Esophagus muscularis mucosa (tissue), 4 donors: Measurements from ENCODE around the gene ZMYND12. TPM values are rescaled to one million over a fixed set of nuclear protein-coding genes. Genes with fewer than 3 reads are reported as not detected.
"Not testable (repeated sequence)": the region's sequence is repeated elsewhere in the genome, so short reads cannot be mapped to it uniquely, and the experiment has no call there.

ENCODE experiments used
- DNase-seq: peaks from one replicate; pipeline ENCODE4 v3.0.0-alpha.2; 2017; ENCODE audit errors: extremely low spot score
- H3K27ac ChIP-seq, 4 donors: fragments of 200-600 bp; sonication (generic); replicated peaks in 1 of 4; 1 replicate in 3 of 4; 2 replicates in 1 of 4; pipeline ENCODE4 v1.5.1; 2016 to 2019; ENCODE audit warnings: mild to moderate bottlenecking in 1 of 4
- H3K27me3 ChIP-seq, 4 donors: fragments of 200-600 bp; sonication (generic); one replicate each; pipeline versions ENCODE4 v1.5.1 to v1.6.0; 2016 to 2019
- H3K36me3 ChIP-seq, 4 donors: fragments of 200-600 bp; sonication (generic); one replicate each; pipeline ENCODE4 v1.5.1; 2016 to 2019
- H3K4me1 ChIP-seq, 4 donors: fragments of 200-600 bp; sonication (generic); one replicate each; pipeline ENCODE4 v1.5.1; 2016 to 2019
- H3K4me3 ChIP-seq, 4 donors: fragments of 200-600 bp; sonication (generic); 1 replicate in 2 of 4; 2 replicates in 2 of 4; pipeline ENCODE4 v1.5.1; 2016 to 2019; ENCODE audit warnings: mild to moderate bottlenecking in 4 of 4, moderate library complexity in 1 of 4
- H3K9me3 ChIP-seq, 4 donors: fragments of 200-600 bp; sonication (generic); 1 replicate in 3 of 4; 2 replicates in 1 of 4; pipeline ENCODE4 v1.5.1; 2016 to 2019
- EP300 ChIP-seq: sonication (generic); formaldehyde crosslinking; IDR thresholded peaks from one replicate; pipeline ENCODE4 v1.6.1; 2017; ENCODE audit warnings: antibody characterized with exemption
- POLR2A ChIP-seq: fragments of 450-650 bp; IDR thresholded peaks from one replicate; pipeline ENCODE4 v1.6.1; 2017; ENCODE audit warnings: antibody characterized with exemption, moderate library complexity, mild to moderate bottlenecking, low read depth
- POLR2AphosphoS5 ChIP-seq, 2 donors: sonication (generic); formaldehyde crosslinking; IDR thresholded peaks; one replicate each; pipeline ENCODE4 v1.6.1; 2017; ENCODE audit warnings: antibody characterized with exemption in 2 of 2
- WGBS: methylation state at CpG from one replicate; pipeline ENCODE4 v1.1.5; 2018; 5-methylcytosine and 5-hydroxymethylcytosine counted together
- intact Hi-C: fragments of 100-400 bp; cut with DNase I; formaldehyde crosslinking; loops from one replicate; pipeline ENCODE4 v1.15.1; 2023
- total RNA-seq, 4 donors: library from RNA; depleted of rRNA; stranded (reverse); fragments of >200 nt; gene quantifications; one replicate each; pipeline versions ENCODE4 v1.1.0 to v1.2.1, GENCODE V29; 2016
- TF ChIP-seq, protein P1 (sequence below), 3 experiments: fragments of 200-600 bp in 2 of 3; fragments of 450-650 bp in 1 of 3; sonication (generic) in 2 of 3; IDR thresholded peaks; one replicate each; pipeline ENCODE4 v1.5.1; 2017 to 2019; ENCODE audit warnings: antibody characterized with exemption in 3 of 3, mild to moderate bottlenecking in 2 of 3, moderate library complexity in 1 of 3

Gene ZMYND12
- total RNA-seq, 4 donors from 2014 or later: 0.23 to 1.7 (median 0.78) TPM; not detected in 1

DNA sequence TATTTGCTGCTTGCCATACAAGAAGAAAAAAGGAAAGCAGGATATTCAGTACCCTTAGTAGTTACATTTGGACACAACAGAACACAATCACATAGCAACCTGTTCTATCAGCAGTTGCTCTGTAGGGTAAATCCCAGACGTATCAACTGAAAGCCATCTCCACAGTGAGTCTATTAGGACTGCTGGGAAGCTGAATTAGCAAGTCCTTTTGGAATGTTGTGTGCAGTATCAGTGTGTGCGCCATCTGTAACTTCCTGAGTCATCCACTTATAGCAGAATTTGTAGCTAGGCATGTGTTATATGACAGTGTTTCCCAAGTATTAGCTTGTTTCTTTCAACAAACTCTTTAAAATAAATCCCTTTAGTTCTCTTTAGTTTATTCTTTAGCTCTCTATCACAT is 28.6 kb upstream of the ZMYND12 start:
- H3K4me1 ChIP-seq: no peaks in the 10 kb centered on the region
- 85% methylated on average over 2 of the region's 2 CpGs for WGBS
- TF ChIP-seq POLR2A: no peak
- TF ChIP-seq, protein P1, sequence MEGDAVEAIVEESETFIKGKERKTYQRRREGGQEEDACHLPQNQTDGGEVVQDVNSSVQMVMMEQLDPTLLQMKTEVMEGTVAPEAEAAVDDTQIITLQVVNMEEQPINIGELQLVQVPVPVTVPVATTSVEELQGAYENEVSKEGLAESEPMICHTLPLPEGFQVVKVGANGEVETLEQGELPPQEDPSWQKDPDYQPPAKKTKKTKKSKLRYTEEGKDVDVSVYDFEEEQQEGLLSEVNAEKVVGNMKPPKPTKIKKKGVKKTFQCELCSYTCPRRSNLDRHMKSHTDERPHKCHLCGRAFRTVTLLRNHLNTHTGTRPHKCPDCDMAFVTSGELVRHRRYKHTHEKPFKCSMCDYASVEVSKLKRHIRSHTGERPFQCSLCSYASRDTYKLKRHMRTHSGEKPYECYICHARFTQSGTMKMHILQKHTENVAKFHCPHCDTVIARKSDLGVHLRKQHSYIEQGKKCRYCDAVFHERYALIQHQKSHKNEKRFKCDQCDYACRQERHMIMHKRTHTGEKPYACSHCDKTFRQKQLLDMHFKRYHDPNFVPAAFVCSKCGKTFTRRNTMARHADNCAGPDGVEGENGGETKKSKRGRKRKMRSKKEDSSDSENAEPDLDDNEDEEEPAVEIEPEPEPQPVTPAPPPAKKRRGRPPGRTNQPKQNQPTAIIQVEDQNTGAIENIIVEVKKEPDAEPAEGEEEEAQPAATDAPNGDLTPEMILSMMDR (IDR thresholded peaks at IDR 0.05): no peak
- TF ChIP-seq EP300: no peak
- TF ChIP-seq POLR2AphosphoS5 (IDR thresholded peaks at IDR 0.05): no peak
- no peaks in the 10 kb centered on the region for H3K9me3 ChIP-seq
- intact Hi-C loops: no loop called here
- DNase-seq: no peak
- H3K36me3 ChIP-seq: peaks cover 3 to 33% (median 5%) of the 10 kb centered on the region in 4 donors
- H3K27ac ChIP-seq: no peak overlapping the region
- H3K4me3 ChIP-seq: no peak overlapping the region
- H3K27me3 ChIP-seq: no peaks in the 10 kb centered on the region

DNA sequence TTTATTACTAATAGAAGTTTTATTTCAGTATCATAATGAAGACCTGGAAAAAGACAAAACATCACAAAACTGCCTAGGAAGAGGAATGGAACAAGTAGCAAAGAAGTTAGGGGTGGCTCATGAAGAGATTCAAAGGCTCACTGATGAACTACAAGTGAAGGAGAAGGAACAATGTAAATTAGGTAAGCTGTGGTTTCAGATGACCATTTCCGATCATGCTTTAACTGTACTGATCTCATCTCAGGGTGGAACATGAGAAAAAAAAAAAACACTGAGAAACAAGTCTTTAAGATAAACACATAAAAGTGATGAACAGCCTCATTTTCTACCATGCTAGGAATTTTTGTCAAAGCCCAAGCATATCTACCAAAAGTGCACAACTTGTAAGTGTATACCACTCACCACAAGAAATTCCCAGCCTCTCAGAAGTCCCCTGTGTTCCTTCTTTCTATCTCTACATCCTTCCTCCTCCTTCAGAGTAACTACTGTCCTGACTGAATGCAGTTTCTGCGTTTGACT is 26.9 kb upstream of the ZMYND12 start:
- WGBS: 92% methylated on average over 2 of the region's 2 CpGs
- intact Hi-C loops: no loop called here
- no peaks in the 10 kb centered on the region for H3K4me1 ChIP-seq
- no peaks in the 10 kb centered on the region for H3K27me3 ChIP-seq
- H3K36me3 ChIP-seq: peaks cover 3 to 32% (median 5%) of the 10 kb centered on the region in 4 donors
- H3K4me3 ChIP-seq: no peak overlapping the region
- H3K27ac ChIP-seq: no peak overlapping the region
- TF ChIP-seq POLR2A: no peak
- TF ChIP-seq POLR2AphosphoS5 (IDR thresholded peaks at IDR 0.05): no peak
- DNase-seq: no peak
- no peaks in the 10 kb centered on the region for H3K9me3 ChIP-seq

DNA sequence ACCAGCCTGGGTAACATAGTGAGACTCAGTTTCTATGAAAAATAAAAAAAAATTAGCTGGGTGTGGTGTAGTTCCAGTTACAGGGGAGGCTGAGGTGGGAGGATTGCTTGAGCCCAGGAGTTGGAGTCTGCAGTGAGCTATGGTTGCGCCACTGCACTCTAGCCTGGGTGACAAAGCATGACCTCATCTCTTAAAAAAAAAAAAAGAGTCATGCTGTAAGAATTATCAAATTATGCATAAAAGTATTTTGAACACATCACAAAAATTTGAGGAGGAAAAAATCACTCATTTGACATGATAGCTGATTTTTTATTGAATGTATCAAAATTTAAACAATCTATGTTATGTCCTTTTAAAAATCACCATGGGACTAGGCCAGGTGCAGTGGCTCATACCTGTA is 25.1 kb upstream of the ZMYND12 start:
- no peak for DNase-seq
- WGBS: 100% methylated on average over 1 of the region's 1 CpG
- peaks cover 3 to 27% (median 5%) of the 10 kb centered on the region in 4 donors for H3K36me3 ChIP-seq
- no peak overlapping the region for H3K4me3 ChIP-seq
- intact Hi-C loops: no loop called here
- H3K9me3 ChIP-seq: no peaks in the 10 kb centered on the region
- TF ChIP-seq POLR2A (no peak), POLR2AphosphoS5 (IDR thresholded peaks at IDR 0.05) (no peak)
- TF ChIP-seq, protein P1 (IDR thresholded peaks at IDR 0.05): no peak
- H3K27ac ChIP-seq: no peak overlapping the region
- no peaks in the 10 kb centered on the region for H3K27me3 ChIP-seq
- no peaks in the 10 kb centered on the region for H3K4me1 ChIP-seq

DNA sequence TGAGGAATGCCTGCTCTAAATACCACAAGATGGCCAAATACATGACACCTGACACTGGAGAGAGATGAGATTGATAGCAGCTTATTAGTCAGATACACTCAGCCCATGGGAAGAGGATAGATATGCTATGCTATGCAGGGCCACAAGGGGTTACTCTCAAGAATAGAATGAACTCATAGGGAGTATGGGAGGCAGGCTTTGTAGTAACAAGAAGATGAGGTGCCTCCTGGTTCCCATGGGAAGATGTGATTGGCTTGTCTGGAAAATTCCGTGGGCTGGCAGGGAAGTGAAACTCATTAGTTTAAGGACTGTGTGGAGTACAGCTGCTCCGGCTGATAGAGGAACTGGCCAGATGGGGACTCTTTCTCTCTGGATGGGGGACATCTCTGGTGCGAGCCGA is 23.8 kb upstream of the ZMYND12 start:
- H3K36me3 ChIP-seq: peaks cover 3 to 27% (median 5%) of the 10 kb centered on the region in 4 donors
- intact Hi-C loops: no loop called here
- WGBS: 43% methylated on average over 4 of the region's 4 CpGs

DNA sequence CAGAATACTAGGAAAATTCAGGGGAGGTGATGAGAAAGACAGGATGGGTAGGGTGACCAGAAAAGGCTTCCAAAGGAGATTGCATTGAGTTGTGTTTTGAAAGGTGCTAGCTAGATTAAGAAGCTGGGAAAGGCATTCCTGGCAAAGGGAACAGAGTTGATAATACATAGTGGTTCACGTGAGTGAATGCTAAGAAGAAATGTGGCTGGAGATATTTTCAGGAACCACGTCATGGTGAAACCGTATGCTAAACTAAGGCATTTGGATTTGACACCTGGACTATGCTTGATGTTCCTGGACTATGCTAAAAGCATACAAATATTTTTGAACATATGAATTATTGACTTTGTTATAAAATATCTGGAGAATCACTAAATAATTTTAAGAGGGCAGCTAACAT is 22.0 kb upstream of the ZMYND12 start:
- no peak for DNase-seq
- Histone ChIP-seq H3K4me3 (no peak overlapping the region), H3K27ac (no peak overlapping the region), H3K9me3 (no peaks in the 10 kb centered on the region), H3K36me3 (peaks cover under 1 to 20% (median 3%) of the 10 kb centered on the region in 4 donors), H3K27me3 (no peaks in the 10 kb centered on the region), H3K4me1 (no peaks in the 10 kb centered on the region)
- 95% methylated on average over 3 of the region's 3 CpGs for WGBS
- TF ChIP-seq EP300: no peak
- TF ChIP-seq, protein P1 (IDR thresholded peaks at IDR 0.05): no peak
- TF ChIP-seq POLR2AphosphoS5 (IDR thresholded peaks at IDR 0.05): no peak
- no peak for TF ChIP-seq POLR2A
- intact Hi-C loops: no loop called here

More for the DNA sequence above, 23.8 kb upstream of the ZMYND12 start:
- no peaks in the 10 kb centered on the region for H3K4me1 ChIP-seq
- H3K27me3 ChIP-seq: no peaks in the 10 kb centered on the region
- DNase-seq: no peak
- no peaks in the 10 kb centered on the region for H3K9me3 ChIP-seq
- TF ChIP-seq, protein P1 (IDR thresholded peaks at IDR 0.05): no peak
- no peak for TF ChIP-seq EP300
- H3K27ac ChIP-seq: no peak overlapping the region
- no peak overlapping the region for H3K4me3 ChIP-seq

DNA sequence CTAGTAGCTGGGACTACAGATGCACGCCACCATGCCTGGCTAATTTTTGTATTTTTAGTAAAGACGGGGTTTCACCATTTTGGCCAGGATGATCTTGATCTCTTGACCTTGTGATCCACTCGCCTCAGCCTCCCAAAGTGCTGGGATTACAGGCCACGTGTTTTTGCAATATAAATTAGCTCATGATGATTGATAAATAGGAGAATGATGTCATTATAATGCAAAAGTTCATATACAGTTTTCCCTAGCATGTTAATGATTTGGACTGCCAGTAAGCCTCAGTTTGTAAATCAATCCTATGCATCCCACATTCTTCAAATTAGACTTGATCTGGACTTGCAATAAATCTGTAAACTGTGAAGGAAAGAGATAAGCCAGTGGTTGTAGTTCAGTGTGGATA is 21.5 kb upstream of the ZMYND12 start:
- H3K9me3 ChIP-seq, H3K27ac ChIP-seq, H3K27me3 ChIP-seq, DNase-seq, H3K4me3 ChIP-seq, H3K4me1 ChIP-seq, intact Hi-C loops: not testable (repeated sequence)
- 89% methylated on average over 4 of the region's 4 CpGs for WGBS
- peaks cover 0 to 16% (median 2%) of the 10 kb centered on the region in 4 donors for H3K36me3 ChIP-seq
